MM.1S (cell line): ENCODE data around the gene FNDC10.

ENCODE experiments used
- CTCF ChIP-seq: fragments of 300-600 bp; sonication (generic); IDR thresholded peaks from 2 replicates; pipeline ENCODE4 v1.5.1; 2016; ENCODE audit warnings: antibody characterized with exemption, low read length, mixed read lengths
- EZH2phosphoT487 ChIP-seq: fragments of 300-600 bp; sonication (generic); IDR thresholded peaks from 2 replicates; pipeline ENCODE4 v1.6.1; 2018; ENCODE audit warnings: antibody characterized with exemption, low read length

GRCh38 chr1:1554550-1554925 is 45.4 kb downstream of the FNDC10 start:
- TF ChIP-seq CTCF, result no peak
- TF ChIP-seq EZH2phosphoT487, result no peak
